Stimulated activated CD8-positive, alpha-beta memory T cell treated with anti-CD3 and anti-CD28 coated beads, Interleukin-4, amount 100 ng/mL, for 1 hour (primary cell): ENCODE measurements around the gene CLEC9A.

Experiments
- DNase-seq, 2 donors: peaks; one replicate each; pipeline ENCODE4 v3.0.0-alpha.2; 2020; ENCODE audit warnings: low read depth in 2 of 2, low spot score in 1 of 2

CLEC9A gene

GRCh38 chr12:10065241-10065640 is 34.8 kb downstream of the CLEC9A start:
- DNase-seq = no peak

- no peak for DNase-seq
Observed at GRCh38 chr12:10067264-10067663, 36.8 kb downstream of the CLEC9A start.

- no peak for DNase-seq
Observed at GRCh38 chr12:10067942-10068341, 37.5 kb downstream of the CLEC9A start.

GRCh38 chr12:10068644-10069043 is 38.2 kb downstream of the CLEC9A start:
- DNase-seq = no peak

GRCh38 chr12:10069099-10069498 is 38.6 kb downstream of the CLEC9A start:
- DNase-seq = no peak

- no peak for DNase-seq
Observed at GRCh38 chr12:10069976-10070375, 39.5 kb downstream of the CLEC9A start.

GRCh38 chr12:10070380-10070779 is 39.9 kb downstream of the CLEC9A start:
- DNase-seq = no peak

- no peak for DNase-seq
Observed at GRCh38 chr12:10072131-10072530, 41.6 kb downstream of the CLEC9A start.

GRCh38 chr12:10073261-10073660 is 42.8 kb downstream of the CLEC9A start:
- DNase-seq = no peak

- DNase-seq = no peak
Observed at GRCh38 chr12:10075451-10075850, 45.0 kb downstream of the CLEC9A start.

GRCh38 chr12:10082117-10082874 is 51.8 kb downstream of the CLEC9A start:
- no peak for DNase-seq

- no peak for DNase-seq
Observed at GRCh38 chr12:10084733-10085132, 54.3 kb downstream of the CLEC9A start.

- no peak for DNase-seq
Observed at GRCh38 chr12:10086387-10086786, 55.9 kb downstream of the CLEC9A start.

GRCh38 chr12:10088031-10088430 is 57.5 kb downstream of the CLEC9A start:
- no peak for DNase-seq

GRCh38 chr12:10088955-10089900 is 58.7 kb downstream of the CLEC9A start:
- DNase-seq = no peak

- no peak for DNase-seq
Observed at GRCh38 chr12:10094646-10095395, 64.3 kb downstream of the CLEC9A start.

GRCh38 chr12:10095971-10096370 is 65.5 kb downstream of the CLEC9A start:
- DNase-seq = no peak

- DNase-seq = no peak
Observed at GRCh38 chr12:10097521-10097920, 67.0 kb downstream of the CLEC9A start.

- no peak for DNase-seq
Observed at GRCh38 chr12:10098791-10099190, 68.3 kb downstream of the CLEC9A start, which contains the start of gene CLEC1A. CLEC1A (minus strand) TSS chr12:10098985; CDS start chr12:10098922, 63 bp downstream.

- no peak for DNase-seq
Observed at GRCh38 chr12:10101042-10101579, 70.6 kb downstream of the CLEC9A start.

GRCh38 chr12:10101648-10102220 is 71.3 kb downstream of the CLEC9A start:
- DNase-seq = no peak
